Hepatocyte (in vitro differentiated cells): ENCODE results near the gene ARHGEF35.
"Not testable (repeated sequence)": the region's sequence is repeated elsewhere in the genome, so short reads cannot be mapped to it uniquely, and the experiment has no call there.

Experiments
- EZH2phosphoT487 ChIP-seq: fragments of 200-600 bp; sonication (generic); IDR thresholded peaks from one replicate; pipeline ENCODE4 v1.6.1; 2018; ENCODE audit warnings: antibody characterized with exemption, mild to moderate bottlenecking, low read depth, moderate library complexity; ENCODE audit not compliant: unreplicated experiment, severe bottlenecking
- TF ChIP-seq, protein P1 (sequence below): fragments of 200-600 bp; sonication (generic); IDR thresholded peaks from 2 replicates; pipeline ENCODE4 v1.5.1; 2016; ENCODE audit warnings: antibody characterized with exemption, mild to moderate bottlenecking; ENCODE audit not compliant: poor library complexity

DNA sequence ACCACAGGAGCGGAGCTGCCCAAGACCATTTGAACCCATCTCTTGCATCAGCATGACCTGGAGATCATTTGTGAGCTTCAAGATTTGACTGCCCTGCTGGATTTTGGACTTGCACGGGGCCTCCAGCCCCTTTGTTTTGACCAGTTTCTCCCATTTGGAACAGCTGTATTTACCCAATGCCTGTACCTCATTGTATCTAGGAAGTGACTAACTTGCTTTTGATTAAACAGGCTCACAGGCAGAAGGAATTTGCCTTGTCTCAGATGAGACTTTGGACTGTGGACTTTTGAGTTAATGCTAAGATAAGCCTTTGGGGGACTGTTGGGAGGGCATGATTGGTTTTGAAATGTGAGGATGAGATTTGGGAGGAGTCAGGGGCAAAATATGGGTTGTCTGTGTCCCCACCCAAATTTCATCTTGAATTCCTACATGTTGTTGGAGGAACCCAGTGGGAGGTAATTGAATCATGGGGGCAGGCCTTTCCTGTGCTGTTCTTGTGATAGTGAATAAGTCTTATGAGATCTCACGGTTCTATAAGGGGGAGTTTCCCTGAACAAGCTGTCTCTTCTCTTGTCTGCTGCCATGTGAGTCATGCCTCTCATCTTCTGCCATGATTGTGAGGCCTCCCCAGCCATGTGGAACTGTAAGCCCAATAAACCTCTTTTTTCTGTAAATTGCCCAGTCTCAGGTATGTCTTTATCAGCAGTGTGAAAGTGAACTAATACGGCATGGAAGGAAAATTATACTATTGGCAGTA is 23.9 kb downstream of the ARHGEF35 start:
- TF ChIP-seq, protein P1, sequence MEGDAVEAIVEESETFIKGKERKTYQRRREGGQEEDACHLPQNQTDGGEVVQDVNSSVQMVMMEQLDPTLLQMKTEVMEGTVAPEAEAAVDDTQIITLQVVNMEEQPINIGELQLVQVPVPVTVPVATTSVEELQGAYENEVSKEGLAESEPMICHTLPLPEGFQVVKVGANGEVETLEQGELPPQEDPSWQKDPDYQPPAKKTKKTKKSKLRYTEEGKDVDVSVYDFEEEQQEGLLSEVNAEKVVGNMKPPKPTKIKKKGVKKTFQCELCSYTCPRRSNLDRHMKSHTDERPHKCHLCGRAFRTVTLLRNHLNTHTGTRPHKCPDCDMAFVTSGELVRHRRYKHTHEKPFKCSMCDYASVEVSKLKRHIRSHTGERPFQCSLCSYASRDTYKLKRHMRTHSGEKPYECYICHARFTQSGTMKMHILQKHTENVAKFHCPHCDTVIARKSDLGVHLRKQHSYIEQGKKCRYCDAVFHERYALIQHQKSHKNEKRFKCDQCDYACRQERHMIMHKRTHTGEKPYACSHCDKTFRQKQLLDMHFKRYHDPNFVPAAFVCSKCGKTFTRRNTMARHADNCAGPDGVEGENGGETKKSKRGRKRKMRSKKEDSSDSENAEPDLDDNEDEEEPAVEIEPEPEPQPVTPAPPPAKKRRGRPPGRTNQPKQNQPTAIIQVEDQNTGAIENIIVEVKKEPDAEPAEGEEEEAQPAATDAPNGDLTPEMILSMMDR = not testable (repeated sequence)
- not testable (repeated sequence) for TF ChIP-seq EZH2phosphoT487
